Stimulated activated CD4-positive, alpha-beta T cell treated with anti-CD3 and anti-CD28 coated beads, TNF-alpha, amount 100 ng/mL, for 24 hours (primary cell): ENCODE measurements around the gene FPGS.
A peak's percentile ranks its signal among the peaks of the same experiment; 100 is the strongest.
"Not testable (repeated sequence)": the region's sequence is repeated elsewhere in the genome, so short reads cannot be mapped to it uniquely, and the experiment has no call there.

Source experiments
- DNase-seq, 3 experiments: peaks; one replicate each; pipeline ENCODE4 v3.0.0-alpha.2; 2020; ENCODE audit warnings: low read depth in 3 of 3

The FPGS gene

GRCh38 chr9:127802576-127803443, at the start of gene FPGS:
FPGS (plus strand) TSS chr9:127802882; CDS start chr9:127802925, 43 bp downstream.
- DNase-seq: peak; percentile 63 to 84 (median 65)

- DNase-seq: no peak
These were observed 49.5 kb upstream of the FPGS start for GRCh38 chr9:127753148-127753547.

- no peak for DNase-seq
These were observed 49.1 kb upstream of the FPGS start for GRCh38 chr9:127753622-127754021.

- DNase-seq: no peak
These were observed 48.3 kb upstream of the FPGS start for GRCh38 chr9:127754099-127755060.

- DNase-seq: no peak
These were observed 47.3 kb upstream of the FPGS start for GRCh38 chr9:127755061-127756060.

GRCh38 chr9:127756233-127756632, 46.4 kb upstream of the FPGS start:
- DNase-seq: no peak

- not testable (repeated sequence) for DNase-seq
These were observed 45.9 kb upstream of the FPGS start for GRCh38 chr9:127756776-127757175.

- no peak for DNase-seq
These were observed 43.8 kb upstream of the FPGS start for GRCh38 chr9:127758843-127759242.

GRCh38 chr9:127761061-127761460, 41.6 kb upstream of the FPGS start:
- no peak for DNase-seq

GRCh38 chr9:127761491-127761956, 41.2 kb upstream of the FPGS start:
- DNase-seq: no peak

GRCh38 chr9:127762111-127762676, 40.5 kb upstream of the FPGS start:
- no peak for DNase-seq

GRCh38 chr9:127763918-127764384, 38.7 kb upstream of the FPGS start:
- DNase-seq: no peak

GRCh38 chr9:127765418-127765817, 37.3 kb upstream of the FPGS start:
- no peak for DNase-seq

GRCh38 chr9:127767410-127767809, 35.3 kb upstream of the FPGS start:
- no peak for DNase-seq

- DNase-seq: no peak
These were observed 34.8 kb upstream of the FPGS start for GRCh38 chr9:127767909-127768331.

- DNase-seq: no peak
These were observed 34.0 kb upstream of the FPGS start for GRCh38 chr9:127768698-127769097.

- DNase-seq: no peak
These were observed 33.6 kb upstream of the FPGS start for GRCh38 chr9:127769101-127769500.

GRCh38 chr9:127769929-127770582, 32.6 kb upstream of the FPGS start:
- DNase-seq: no peak

GRCh38 chr9:127770583-127770904, 32.1 kb upstream of the FPGS start:
- no peak for DNase-seq

GRCh38 chr9:127770905-127771569, 31.6 kb upstream of the FPGS start:
- DNase-seq: peak; percentile 91 to 98 (median 93)
